GM21528 (cell line): Measurements from ENCODE around the gene LRRC52.

ENCODE experiments used
- ATAC-seq: cut with Tn5 transposase; IDR thresholded peaks from one replicate; pipeline ENCODE4 v1.9.1; 2021; ENCODE audit warnings: mild to moderate bottlenecking, moderate library complexity; ENCODE audit not compliant: unreplicated experiment, low FRiP score

The LRRC52 gene, protein sequence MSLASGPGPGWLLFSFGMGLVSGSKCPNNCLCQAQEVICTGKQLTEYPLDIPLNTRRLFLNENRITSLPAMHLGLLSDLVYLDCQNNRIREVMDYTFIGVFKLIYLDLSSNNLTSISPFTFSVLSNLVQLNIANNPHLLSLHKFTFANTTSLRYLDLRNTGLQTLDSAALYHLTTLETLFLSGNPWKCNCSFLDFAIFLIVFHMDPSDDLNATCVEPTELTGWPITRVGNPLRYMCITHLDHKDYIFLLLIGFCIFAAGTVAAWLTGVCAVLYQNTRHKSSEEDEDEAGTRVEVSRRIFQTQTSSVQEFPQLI

DNA sequence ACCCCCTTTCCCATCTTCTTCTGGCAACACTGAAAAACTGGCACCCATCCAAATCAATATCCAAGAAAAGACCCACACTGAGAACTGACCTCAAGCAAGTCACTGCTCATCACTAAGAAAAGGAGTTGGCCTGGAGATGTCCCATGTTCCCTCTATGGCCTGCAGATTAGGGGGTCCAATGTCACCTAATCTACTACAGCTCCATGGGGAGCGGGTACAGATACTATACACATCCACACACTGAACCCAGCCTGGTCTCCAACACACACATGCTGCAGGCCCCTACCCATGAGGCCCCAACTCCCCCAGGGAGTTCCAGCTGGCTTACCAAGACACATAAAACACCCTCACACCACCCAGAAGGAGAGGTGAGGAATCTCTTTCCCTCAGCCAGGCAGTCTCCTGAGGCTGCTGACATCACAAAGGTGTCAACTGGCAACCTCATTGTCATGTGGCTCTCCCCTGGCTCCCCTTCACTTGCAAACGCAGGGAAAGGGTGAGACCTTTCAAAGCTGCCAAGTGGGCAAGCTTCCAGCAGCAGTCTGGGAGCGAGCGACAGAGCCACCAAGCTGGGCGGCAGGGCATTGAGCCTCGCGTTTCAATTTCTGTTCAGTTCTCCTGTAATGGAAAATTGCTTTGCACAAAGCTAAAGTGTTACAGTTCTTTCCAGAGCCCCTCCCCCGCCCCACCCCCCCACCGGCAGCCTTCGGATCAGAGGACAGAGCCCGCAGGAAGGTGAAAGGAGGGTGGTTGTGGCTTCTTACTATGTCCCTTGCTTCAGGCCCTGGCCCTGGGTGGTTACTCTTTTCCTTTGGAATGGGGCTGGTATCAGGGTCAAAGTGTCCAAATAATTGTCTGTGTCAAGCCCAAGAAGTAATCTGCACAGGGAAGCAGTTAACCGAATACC, at the start of gene LRRC52:
Gene LRRC52, plus strand, starts transcription at position 469 of the 907 bp plus-strand sequence. Its CDS starts 297 bp downstream, at position 766.
- no peak for ATAC-seq

DNA sequence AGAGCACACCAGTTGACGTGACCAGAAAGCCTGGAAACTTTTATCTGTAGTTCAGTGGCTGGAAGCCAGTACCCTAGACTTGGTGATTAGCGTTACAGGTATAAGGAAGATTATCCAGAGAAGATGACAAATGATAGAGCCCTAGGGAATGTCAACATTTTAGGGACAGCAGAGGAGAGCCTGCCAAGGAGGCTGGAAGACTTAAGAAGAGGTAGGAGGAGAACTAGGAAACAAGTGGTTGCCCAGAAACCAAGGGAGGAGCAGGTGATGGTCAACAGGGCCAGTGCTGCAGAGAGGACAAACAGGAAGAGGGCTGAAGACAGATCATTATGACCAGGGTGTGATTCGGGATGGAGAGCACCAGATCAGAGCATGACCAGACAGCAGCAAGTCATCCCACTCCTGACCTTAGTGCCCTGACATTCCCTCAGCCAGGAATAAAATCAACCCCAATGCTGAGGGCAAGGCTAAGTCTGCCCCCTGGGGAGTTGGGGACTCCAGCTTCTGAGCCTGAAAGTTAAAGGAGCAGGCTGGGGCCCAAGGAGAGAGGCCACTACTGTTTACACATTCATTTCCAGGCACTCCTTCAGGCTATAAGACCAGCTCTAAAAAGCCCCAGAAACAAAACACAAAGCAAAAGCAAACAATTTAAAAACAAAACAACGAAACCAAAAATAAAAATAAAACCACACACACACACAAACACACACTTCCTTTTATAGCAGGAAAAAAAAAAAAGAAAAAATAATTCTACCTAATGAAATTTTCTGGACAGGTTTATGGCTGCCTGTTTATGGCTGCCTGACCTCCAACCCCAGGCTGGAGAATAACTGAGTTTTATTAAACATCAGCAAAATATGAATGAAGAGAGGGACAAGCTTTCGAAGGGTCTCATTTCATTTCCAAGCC, 48.6 kb upstream of the LRRC52 start:
- no peak for ATAC-seq

DNA sequence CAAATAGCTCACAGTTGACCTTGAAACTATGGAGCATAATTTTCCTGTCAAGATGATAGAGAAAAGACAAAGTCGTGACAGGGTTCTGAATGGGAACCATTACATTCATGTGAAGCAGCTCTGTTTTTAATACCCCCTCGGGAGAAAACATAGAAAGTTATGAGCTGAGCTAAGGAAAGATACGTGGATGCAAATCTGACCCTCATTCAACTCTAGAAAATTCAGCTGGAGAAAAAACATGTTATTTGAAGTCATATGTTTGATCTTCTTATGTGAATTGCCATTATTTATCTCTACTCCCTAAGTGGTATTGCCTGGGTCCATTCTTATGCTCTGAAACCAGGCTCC, 48.0 kb upstream of the LRRC52 start:
- no peak for ATAC-seq

DNA sequence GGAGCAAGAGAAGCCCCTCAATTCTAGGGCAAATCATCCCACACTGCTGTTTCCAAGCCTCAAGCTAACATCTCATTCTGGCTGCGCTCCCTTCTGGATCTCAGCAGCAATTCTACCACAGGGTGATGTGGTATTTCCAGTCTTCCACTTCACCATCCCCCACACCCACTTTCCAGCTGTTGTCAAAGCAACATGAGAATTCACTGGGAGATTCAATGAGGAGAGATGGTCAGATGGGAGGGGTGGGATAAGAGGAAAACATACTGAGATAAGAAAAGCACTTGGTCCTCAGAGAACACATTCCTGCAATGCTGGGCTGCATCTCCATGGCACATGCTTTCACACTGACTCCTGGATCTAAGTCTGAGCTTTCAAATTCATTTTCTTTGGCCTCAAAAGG, 47.3 kb upstream of the LRRC52 start:
- ATAC-seq: no peak

DNA sequence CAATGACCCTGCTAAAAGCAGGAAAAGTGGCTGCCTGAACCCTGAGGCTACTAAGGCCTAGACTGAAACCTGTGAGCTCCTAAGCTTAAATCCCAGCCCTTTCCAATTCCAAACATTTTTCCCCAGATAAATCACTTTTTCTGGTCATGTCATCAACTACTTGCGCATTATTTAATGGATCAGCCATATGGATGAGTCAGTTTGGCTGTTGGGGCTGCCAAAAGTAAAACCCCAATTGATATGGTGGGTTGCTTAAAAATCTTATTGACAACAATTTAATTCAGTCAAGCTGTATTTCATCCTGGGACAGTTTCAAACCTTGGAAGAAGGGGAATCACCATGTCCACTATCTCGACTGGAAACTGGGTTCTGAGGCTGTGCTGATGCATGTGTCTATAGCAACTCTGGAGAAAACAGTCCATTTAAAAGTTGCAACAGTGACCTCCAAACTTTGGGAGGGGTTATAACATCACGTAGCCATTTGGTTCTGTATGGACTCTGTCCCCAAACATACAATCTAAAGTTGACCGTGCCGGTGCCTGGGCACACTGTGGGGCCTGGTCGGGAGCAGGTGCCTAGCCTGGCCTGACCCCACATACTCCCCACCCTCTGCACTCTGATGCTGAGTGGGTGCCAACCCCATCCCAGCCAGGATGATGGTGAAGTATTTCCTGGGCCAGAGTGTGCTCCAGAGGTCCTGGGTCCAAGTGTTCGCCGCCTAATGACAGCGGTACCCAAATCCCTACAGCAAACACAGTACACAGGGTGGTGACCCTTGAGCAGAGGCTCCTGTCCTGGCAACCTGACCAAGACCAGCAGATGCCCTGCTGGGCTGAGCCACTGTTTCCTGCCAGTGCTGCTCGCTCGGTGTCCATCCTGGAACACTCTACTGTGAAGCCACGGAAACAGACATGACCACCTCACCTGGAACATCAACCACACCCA, 46.5 kb upstream of the LRRC52 start:
- ATAC-seq: no peak

DNA sequence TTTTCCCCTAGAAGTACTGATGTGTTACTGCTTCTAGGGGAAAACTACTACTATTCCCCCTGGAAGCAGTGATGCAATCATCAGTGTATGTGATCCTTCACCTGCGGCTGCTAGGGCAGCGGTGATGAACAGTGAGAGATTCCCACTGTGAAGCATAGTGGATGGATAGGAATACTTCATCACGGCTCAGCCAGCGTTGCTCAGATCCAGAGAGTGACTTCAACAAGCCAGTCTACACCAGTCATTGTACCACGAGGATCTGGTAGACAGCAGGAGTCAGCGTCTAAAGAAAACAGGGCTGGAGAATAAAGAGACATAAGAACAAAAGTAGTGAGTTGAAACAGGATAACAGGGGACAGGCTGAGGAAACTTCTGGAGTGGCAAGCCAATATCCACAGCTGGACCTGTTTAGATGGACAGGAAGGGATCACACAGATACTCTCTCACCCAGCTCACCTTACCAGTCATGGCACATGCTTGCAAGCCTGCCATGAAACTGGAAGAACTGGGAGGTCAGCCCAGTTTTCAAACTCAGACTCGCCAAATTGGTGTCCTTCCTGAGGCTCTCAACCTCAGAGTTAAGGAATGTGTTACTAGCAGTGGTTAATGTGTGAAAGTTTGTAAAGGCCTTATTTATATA, 42.4 kb upstream of the LRRC52 start:
- ATAC-seq: no peak

DNA sequence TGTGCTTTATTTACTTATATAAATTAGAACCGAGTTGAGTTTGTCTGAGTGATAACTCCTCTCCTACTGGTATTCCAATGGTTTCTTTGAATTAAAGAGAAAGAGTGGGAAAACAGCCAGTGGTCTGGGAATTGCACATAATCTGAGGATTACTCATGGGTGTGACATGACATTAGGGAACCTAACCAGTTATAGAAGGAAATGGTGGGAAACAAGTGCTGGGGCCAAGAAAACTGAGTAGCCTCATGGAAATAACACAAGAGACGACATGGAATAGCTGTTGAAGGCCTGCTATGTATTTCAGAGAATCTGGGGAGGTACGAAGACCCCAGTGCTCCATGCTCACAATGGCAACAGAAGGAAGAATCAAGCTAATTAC, 41.8 kb upstream of the LRRC52 start:
- no peak for ATAC-seq

DNA sequence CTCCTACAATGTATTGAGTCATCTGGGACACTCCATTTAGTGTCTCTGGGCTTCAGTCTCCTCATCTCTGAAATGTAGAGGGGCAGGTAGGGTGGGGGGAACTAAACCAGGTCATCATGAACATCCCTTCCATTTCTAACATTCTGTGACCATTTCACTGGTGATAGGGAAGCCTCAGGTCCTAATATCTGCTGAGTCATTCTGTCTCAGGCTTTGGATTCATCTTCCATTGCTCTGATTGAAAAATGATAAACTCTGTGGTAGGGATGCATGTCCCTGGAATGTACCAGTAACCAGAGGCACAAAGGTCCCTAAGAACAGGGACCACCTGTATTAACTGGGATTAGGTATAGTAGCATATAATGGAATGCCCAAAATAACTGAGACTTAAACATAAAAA, 36.2 kb upstream of the LRRC52 start:
- no peak for ATAC-seq

DNA sequence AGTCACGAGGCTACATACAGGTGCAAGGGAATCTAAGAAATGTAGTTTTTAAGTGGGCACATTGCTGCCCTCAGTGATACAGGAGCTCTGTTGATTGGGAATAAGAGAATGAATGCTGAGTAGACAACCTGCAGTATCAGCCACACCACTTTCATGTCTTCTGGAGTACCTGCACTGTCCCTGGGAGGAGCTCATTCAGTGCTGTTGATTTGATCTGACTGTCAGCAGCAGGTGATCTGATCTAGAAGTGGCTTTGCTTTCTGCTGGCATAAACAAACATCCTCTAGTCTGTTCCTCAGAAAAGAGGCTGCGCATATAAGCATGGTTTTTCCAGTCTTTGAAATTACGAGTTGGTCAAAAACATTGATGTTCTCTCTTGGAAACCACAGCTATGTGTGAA, 35.5 kb upstream of the LRRC52 start:
- no peak for ATAC-seq

DNA sequence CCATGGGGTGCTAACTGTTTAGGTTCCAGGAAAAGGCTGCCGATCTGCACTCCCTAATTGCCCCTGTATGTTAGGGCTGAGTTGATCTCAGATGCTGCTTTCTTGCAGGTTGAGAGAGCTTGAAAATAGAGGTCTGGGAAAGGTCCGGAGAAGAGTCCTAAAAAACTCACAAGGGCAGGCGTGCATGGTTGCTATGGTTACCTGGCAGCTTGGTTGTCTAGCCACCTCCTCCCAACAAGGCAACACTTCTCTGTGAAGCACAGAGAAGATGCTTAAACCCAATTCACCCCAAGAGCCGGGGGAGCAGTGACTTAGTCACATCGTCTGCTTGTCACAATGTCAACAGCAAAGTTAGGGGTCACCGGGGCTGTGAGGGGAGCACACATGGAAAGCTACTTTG, 31.0 kb upstream of the LRRC52 start:
- no peak for ATAC-seq

DNA sequence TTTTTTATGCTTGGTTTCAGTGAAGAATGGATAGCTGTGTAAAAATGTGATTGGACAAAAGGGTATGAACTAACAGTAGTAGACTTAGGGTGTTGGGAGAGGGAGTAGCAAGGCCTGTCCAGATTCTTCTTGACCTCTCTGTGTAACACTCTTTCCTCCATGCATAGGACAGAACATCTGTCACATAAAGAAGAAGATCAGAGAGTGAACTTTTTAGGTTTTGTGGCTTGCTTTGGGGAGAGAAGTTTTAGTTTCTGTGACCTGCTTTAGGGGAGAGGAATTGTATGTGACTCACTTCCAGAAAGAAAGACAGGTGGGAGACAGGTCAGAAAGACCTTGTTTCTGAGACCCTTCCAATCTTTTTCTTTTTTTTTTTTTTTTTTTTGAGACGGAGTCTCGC, 27.3 kb upstream of the LRRC52 start:
- ATAC-seq: no peak

DNA sequence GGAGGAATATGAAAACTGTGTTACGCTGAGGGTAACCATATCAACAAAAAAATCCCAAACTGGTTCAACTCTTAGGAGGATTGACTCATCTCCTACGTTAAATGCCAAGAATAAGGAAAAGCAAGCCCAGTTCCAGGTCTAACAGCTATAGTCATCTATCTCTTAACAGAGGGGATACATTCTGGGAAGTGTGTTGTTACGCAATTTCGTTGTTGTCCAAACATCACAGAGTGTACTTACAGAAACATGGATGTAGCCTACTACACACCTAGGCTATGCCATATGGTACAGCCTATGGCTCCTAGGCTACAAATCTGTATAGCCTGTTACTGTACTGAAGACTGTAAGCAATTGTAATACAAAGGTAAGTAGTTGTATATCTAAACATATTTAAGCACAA, 23.2 kb upstream of the LRRC52 start:
- no peak for ATAC-seq

DNA sequence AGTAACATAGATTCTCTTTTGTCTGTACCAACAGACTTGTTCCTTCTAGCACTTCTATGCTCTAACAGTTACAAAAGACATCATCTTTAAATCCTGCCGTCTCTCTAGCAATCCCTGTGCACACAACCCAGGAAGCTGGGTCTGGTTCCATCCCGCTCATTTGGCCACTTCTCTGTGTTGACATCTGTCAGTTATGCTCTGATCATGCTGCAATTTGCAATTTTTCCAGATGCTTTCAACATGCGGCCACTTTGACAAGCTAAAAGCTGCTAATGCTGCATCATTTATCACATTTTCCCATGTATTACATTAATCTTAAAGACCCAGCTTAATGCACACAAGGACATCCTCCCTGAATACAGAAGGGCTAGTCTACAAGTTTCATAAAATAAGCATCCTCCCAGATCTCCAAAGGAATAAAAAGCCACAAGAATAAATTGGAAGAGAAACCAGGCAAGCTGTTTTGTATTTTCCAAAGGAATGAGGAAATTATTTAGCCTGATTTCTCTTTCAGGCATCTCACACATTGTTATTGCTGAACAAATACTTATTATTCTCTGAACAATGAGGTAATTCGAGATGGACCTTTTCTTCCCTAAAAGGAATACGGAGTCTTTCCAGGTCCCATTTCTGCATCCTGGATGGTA, 19.0 kb upstream of the LRRC52 start:
- no peak for ATAC-seq

DNA sequence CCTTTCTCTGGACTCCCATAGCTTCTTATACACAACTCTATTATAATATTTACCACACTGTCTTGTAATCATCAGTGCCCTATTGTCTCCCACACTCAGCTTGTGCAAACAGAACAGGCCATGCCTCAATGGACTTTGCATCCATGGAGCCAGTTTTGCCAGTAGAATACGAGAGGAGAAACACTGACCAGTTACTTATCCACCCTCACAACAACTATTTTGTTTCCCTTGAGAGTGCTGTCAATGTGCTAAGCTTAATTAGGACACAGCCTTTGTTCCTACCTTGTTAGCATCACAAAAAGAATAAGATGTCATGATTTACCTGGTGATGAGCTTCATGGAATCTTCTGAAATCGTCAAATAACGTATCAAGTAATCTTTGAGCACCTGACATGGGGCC, 18.1 kb upstream of the LRRC52 start:
- no peak for ATAC-seq

DNA sequence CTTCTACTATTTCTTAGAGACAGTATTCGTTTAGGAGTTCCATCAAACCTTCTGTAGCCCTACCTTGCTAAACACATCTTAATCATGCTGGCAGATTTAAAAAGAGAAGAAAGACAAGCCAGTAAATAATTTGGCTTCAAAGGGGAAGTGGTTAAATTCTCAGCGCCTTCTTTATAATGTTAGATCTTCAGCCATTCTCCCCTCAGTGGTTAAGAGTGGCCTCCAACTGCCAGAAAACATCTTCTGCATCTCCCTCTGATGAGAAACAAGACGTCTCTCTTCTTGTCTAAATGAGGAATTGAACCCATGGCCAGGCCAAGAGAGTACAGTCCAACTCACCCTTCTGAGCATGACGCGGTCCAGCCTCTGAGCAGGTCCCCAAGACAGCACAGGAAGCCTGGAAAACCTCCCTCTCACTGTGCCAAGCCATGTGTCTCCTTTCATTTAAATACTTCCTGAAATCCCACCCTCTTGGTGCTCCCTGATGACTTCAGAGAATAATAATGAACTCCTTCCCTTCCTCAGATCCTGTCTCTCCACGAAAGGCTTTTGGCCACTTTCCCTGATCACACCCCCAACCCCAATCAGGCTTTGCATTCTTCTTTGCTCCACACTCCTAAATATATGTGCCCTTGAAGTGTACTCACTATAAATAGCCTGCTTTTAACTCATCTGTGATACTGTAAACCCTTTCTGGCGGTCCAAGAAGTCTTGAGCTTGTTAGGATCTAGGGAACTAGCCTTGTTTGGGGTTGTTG, 16.4 kb upstream of the LRRC52 start:
- ATAC-seq: no peak

DNA sequence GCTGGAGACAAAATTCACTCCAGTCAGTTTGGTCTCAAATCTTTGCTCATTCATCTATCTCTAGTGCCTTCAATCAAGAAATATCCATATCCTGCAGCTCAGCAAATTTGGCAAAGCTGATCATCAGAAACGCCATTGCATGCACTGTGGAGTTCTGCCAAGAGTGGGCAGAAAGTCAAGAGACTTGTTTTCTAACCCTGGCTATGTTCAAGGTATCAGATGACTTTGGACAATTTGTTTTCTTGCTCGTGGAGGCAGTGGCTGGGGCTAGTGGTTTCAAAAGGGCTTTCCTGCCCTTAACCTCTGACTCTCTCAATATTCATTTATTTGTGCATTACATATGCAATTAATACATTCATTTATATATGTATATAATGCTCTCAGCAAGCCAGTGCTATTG, 12.8 kb upstream of the LRRC52 start:
- no peak for ATAC-seq

DNA sequence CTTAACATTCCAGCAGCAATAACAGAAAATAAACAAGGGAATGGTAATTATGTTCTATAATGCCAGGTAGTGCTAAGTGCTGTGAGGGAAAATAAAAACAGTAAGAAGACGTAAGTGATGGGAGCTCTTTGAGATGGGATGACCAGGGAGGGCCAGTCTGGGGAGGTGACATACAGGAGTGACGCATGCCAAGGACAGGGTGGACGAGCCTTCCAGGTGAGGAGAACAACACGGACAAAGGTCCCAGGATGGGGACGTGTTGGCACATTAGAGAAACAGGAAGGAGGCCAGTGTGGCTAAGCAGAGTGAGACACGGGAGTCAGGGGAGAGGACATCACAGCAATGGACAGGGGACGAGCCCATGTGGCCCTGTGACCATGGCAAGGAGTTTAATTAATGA, 11.7 kb upstream of the LRRC52 start:
- no peak for ATAC-seq

DNA sequence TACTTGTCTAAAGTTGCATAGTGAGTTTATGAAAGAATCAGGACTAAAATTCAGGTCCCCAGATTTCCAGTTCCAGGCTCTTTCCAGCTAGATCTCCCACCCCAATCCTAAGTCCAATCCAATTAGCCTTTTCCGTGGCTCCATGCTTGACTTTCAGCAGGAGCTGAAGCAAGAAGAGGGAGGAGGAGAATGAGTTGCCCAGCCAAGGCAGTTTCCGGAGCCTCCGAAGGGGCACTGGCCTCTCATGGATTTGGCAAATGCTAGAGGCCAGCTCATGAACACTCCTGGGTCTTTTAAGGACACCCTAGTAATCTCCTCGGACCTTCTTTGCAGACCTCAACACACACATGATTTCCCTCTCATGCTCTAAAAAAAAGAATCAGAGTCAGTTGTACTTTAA, 10.5 kb upstream of the LRRC52 start:
- ATAC-seq: no peak
